Naive B cell (primary cell): ENCODE measurements around the gene FEN1. TPM values are rescaled to one million over a fixed set of nuclear protein-coding genes. Genes with fewer than 3 reads are reported as not detected.

Experiments used
- ATAC-seq, 2 donors: fragments of 150-1000 bp; cut with Tn5 transposase; 2 replicates each; pipeline ENCODE4 v1.10.0; 2021; ENCODE audit warnings: low read depth in 2 of 2, mild to moderate bottlenecking in 2 of 2, moderate library complexity in 2 of 2
- DNase-seq: peaks from one replicate; pipeline ENCODE4 v3.0.0; 2022
- H3K27ac Mint-ChIP-seq, 6 donors: one replicate each; pipeline ENCODE4 v1.8.0; 2020 to 2022; ENCODE audit warnings: mild to moderate bottlenecking in 6 of 6, mixed read lengths in 6 of 6, moderate library complexity in 5 of 6, inconsistent platforms in 2 of 6
- H3K27me3 Mint-ChIP-seq, 3 donors: one replicate each; pipeline ENCODE4 v1.8.0; 2021 to 2022; ENCODE audit warnings: mixed read lengths in 3 of 3, mild to moderate bottlenecking in 1 of 3
- H3K36me3 Mint-ChIP-seq, 2 donors: one replicate each; pipeline ENCODE4 v1.8.0; 2020 to 2022; ENCODE audit warnings: mixed read lengths in 2 of 2, inconsistent platforms in 1 of 2, mild to moderate bottlenecking in 1 of 2
- H3K4me1 Mint-ChIP-seq, 3 donors: one replicate each; pipeline ENCODE4 v1.8.0; 2020 to 2022; ENCODE audit warnings: mixed read lengths in 3 of 3, inconsistent platforms in 1 of 3, mild to moderate bottlenecking in 1 of 3, moderate library complexity in 1 of 3
- H3K4me3 Mint-ChIP-seq, 8 donors: one replicate each; pipeline ENCODE4 v1.8.0; 2020 to 2022; ENCODE audit warnings: mild to moderate bottlenecking in 8 of 8, mixed read lengths in 8 of 8, moderate library complexity in 8 of 8, inconsistent platforms in 2 of 8
- H3K9me3 Mint-ChIP-seq, 7 donors: one replicate each; pipeline ENCODE4 v1.8.0; 2020 to 2022; ENCODE audit warnings: mixed read lengths in 7 of 7, mild to moderate bottlenecking in 5 of 7, inconsistent platforms in 2 of 7, moderate library complexity in 1 of 7
- polyA plus RNA-seq, 6 donors: library from polyadenylated mRNA; unstranded; fragments of 300-500 nt; fragmentation: Illumina TruSeq; gene quantifications; one replicate each; pipeline ENCODE4 v1.2.3, GENCODE V29; 2021; ENCODE audit warnings: low read depth in 6 of 6

Gene FEN1
- polyA plus RNA-seq, 6 donors from 2014 or later: 8.0 to 23.8 (median 15.3) TPM

DNA sequence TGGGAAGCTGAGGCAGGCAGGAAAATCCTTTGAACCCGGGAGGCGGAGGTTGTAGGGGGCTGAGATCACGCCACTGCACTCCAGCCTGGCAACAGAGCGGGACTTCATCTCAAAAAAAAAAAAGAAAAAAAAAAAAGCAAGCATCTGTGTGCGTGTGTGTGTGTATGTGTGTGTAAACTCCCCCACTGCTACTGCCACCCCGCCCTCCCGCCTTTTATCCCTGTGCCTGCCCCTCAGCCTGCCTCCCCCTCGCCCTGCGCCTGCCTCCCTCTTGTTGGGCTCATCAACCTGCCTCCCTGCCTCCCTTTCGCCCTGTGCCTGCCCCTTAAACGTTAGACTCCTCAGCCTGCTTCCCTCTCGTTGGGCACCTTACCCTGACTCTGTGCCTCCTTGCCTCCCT, 18.3 kb upstream of the FEN1 start:
- H3K27me3 Mint-ChIP-seq: peaks cover 0 to 27% (median 14%) of the 10 kb centered on the region in 3 donors
- H3K27ac Mint-ChIP-seq: peak overlapping the region in 1 of 6 donors; percentile 92
- no peak for DNase-seq
- no peak for ATAC-seq
- no peaks in the 10 kb centered on the region for H3K36me3 Mint-ChIP-seq
- peaks cover 11 to 17% (median 11%) of the 10 kb centered on the region in 3 donors for H3K4me1 Mint-ChIP-seq
- H3K9me3 Mint-ChIP-seq: no peaks in the 10 kb centered on the region
- H3K4me3 Mint-ChIP-seq: peak overlapping the region in 1 of 8 donors; percentile 72

DNA sequence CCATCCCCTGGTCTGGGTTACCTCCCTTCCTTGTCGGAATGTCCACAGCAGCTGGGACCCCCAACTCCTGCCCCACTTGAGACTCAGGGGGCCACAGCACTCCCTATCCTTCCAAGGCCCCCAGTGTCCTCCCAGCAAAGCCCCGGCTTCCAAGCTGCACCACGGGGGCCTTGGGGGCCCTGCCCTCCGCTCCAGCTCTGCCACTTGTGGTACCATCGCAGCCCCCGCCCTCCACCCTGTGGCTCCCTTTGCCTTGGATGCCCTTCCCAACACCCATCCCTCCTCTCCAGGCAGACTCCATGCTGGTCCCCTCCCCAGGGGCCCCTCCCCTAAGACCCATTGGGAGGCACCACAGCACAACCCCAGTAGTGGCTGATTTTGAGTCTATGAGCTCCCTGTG, 17.6 kb upstream of the FEN1 start:
- Mint-ChIP-seq H3K4me1 (peaks cover 11 to 17% (median 11%) of the 10 kb centered on the region in 3 donors), H3K27ac (no peak overlapping the region), H3K27me3 (peaks cover 0 to 27% (median 14%) of the 10 kb centered on the region in 3 donors), H3K36me3 (no peaks in the 10 kb centered on the region), H3K4me3 (peak overlapping the region in 1 of 8 donors; percentile 39), H3K9me3 (no peaks in the 10 kb centered on the region)
- DNase-seq: no peak
- ATAC-seq: no peak

DNA sequence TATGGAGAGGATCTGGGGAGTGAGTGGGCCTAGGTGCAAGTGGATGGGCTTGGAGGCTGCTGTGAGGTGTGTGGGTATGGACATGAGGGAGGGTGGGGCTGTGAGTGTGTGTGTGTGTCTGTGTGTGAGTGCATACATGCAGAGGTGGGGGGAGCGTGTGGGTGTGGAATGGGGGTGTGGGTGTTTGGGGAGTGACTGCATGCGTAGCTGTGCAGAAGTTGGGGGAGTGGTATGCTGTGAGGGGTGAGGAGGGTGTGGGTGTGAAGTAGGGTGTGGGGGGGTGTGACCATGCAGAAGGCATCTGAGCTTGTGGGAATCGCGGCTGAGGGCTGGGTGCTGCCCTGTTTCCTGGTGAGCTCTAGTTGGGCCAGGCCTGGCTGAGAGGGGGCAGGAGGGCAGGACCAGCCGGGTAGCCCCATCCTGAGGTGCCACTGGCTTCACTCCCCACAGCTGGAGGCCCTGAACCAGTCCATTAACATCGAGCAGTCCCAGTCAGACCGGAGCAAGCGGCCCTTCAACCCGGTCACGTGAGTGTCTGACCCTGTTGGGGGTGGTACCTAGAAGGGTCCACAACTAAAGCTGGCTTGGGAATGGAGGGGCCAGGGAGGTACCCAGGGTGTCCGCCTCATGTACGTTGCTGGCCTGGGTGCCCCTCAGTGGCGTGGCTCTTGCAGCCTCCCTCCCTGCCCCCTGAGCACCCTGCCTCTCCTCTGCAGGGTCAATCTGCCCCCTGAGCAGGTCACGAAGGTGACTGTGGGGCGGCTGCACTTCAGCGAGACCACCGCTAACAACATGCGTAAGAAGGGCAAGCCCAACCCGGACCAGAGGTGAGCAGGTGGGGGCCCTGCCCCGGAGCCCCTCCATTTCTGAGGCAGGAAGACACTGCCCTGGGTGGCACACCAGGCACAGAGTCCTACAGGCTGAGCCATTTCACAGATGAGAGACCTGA, 16.8 kb upstream of the FEN1 start:
- H3K9me3 Mint-ChIP-seq: no peaks in the 10 kb centered on the region
- DNase-seq (no peak), ATAC-seq (no peak)
- no peaks in the 10 kb centered on the region for H3K36me3 Mint-ChIP-seq
- H3K4me1 Mint-ChIP-seq: peaks cover 11 to 17% (median 11%) of the 10 kb centered on the region in 3 donors
- peak overlapping the region in 5 of 8 donors; percentile 18 to 76 (median 66) for H3K4me3 Mint-ChIP-seq
- H3K27ac Mint-ChIP-seq: peak overlapping the region in 3 of 6 donors; percentile 34 to 81 (median 56)
- peaks cover 0 to 27% (median 14%) of the 10 kb centered on the region in 3 donors for H3K27me3 Mint-ChIP-seq

DNA sequence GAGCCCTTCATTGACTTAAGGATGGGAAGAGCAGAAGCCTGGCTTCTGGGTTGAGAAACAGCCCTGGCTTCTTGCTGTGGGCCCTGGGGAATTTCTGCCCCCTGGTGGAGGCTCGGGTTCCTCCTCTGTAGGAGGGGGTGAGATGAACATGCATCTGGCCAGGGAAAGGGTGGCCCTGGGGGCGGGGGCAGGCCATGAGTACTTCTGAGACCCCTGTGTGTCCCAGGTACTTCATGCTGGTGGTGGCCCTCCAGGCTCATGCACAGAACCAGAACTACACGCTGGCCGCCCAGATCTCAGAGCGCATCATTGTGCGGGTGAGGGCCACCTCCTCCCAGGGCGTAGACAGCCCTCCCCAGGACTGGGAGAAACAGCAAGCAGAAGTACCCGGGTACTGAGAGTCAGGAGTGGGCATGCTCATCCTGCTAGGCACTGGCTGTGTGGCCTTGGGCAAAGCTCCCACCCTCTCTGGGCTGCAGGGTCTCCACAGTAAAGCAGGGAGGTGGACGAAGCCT, 16.1 kb upstream of the FEN1 start:
- peak; percentile 38 for DNase-seq
- Mint-ChIP-seq H3K4me3 (peak overlapping the region; percentile 18 to 82 (median 66)), H3K4me1 (peaks cover 11 to 17% (median 11%) of the 10 kb centered on the region in 3 donors), H3K27me3 (peaks cover 0 to 27% (median 14%) of the 10 kb centered on the region in 3 donors), H3K9me3 (no peaks in the 10 kb centered on the region), H3K27ac (peak overlapping the region in 1 of 6 donors; percentile 34), H3K36me3 (no peaks in the 10 kb centered on the region)
- ATAC-seq: peak; percentile 67 to 71

DNA sequence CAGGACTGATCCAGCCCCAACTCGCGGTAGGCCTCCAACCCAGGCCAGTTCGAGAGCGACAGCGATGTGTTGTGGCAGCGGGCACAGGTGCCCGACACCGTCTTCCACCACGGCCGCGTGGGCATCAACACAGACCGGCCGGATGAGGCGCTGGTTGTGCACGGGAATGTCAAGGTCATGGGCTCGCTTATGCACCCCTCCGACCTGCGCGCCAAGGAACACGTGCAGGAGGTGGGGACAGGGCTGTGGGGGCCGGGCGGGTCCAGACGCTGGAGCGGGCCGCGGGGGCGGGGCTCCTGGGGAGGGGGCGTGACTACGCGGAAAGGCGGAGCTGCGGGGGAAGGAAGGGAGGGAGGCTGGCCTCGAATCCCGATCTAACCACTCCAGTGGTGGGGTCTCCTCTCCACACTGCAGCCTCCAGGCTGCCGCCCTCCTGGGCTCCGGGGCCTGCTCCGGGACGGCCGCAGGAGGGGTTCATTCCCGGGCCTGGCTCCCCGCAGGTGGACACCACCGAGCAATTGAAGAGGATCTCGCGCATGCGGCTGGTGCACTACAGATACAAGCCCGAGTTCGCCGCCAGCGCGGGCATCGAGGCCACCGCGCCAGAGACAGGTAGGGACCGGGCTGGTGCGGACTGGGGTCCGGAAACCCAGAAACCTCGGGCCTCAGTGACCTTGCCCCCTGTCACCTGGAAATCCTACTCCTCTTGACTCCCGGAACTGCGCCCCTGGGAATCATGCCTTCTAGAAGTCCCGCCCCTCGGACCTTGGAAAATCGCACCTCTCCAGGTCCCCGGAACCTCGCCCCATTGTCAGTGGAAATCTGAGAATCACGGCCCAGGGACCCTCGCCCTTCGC, 15.2 kb upstream of the FEN1 start:
- H3K27me3 Mint-ChIP-seq: peaks cover 0 to 27% (median 14%) of the 10 kb centered on the region in 3 donors
- H3K9me3 Mint-ChIP-seq: no peaks in the 10 kb centered on the region
- H3K36me3 Mint-ChIP-seq: no peaks in the 10 kb centered on the region
- DNase-seq: peak; percentile 50
- peak; percentile 69 to 74 for ATAC-seq
- H3K4me3 Mint-ChIP-seq: peak overlapping the region in 7 of 8 donors; percentile 63 to 90 (median 76)
- H3K4me1 Mint-ChIP-seq: peaks cover 11 to 17% (median 11%) of the 10 kb centered on the region in 3 donors
- H3K27ac Mint-ChIP-seq: no peak overlapping the region

DNA sequence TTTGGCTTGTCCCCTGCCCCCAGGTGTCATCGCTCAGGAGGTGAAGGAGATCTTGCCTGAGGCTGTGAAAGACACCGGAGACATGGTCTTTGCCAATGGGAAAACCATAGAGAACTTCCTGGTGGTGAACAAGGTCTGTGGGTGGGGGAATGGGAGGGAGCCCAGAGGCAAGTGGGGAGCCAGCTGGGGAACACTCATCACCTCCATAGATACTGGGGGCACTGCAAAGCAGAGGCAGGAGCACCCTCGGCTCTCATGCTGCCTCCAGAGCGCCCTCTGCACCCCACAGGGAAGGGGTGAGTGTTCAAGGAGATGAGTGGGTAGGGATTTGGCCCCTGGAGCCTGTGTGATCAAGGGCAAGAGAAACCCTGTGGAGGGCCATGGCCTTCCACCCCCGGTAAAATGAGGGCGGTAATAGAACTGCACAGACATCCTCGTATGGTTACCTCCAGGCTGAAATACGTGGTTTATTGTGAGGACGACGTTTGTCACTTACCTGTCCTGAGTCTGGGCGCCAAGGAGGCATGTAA, 14.3 kb upstream of the FEN1 start:
- Mint-ChIP-seq H3K4me3 (peak overlapping the region in 5 of 8 donors; percentile 63 to 90 (median 73)), H3K4me1 (peaks cover 11 to 17% (median 11%) of the 10 kb centered on the region in 3 donors), H3K27ac (no peak overlapping the region), H3K9me3 (no peaks in the 10 kb centered on the region), H3K27me3 (peaks cover 0 to 27% (median 14%) of the 10 kb centered on the region in 3 donors), H3K36me3 (no peaks in the 10 kb centered on the region)
- ATAC-seq: no peak
- no peak for DNase-seq

DNA sequence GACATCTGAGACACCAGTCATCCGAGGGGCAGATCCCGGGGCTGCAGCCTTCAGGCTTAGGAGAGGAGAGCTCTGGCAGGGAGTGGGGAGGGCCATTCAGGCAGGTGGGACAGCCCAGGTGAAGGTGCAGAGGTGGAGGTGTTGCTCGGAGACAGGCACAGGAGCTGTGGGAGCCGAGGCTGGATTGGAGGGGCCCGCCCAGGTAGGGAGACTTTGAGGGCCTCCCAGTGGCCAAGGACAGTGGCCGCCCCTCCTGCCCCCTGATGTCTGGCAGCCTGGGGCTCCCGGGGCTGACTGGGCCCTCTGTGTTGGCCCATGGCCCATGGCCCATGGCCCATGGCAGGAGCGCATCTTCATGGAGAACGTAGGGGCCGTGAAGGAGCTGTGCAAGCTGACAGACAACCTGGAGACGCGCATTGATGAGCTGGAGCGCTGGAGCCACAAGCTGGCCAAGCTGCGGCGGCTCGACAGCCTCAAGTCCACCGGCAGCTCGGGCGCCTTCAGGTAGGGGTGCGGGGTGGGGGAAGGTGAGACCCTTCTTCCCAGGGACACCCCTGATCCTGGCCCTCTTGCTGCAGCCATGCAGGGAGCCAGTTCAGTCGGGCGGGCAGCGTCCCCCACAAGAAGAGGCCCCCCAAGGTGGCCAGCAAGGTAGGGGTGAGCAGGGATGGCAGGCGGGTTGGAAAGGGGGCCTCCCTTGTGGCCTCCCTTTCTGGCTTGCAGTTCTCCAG, 13.6 kb upstream of the FEN1 start:
- DNase-seq (no peak), ATAC-seq (no peak)
- H3K27me3 Mint-ChIP-seq: peaks cover 0 to 27% (median 14%) of the 10 kb centered on the region in 3 donors
- no peaks in the 10 kb centered on the region for H3K36me3 Mint-ChIP-seq
- H3K4me1 Mint-ChIP-seq: peaks cover 11 to 17% (median 11%) of the 10 kb centered on the region in 3 donors
- H3K4me3 Mint-ChIP-seq: peak overlapping the region in 1 of 8 donors; percentile 25
- H3K27ac Mint-ChIP-seq: no peak overlapping the region
- no peaks in the 10 kb centered on the region for H3K9me3 Mint-ChIP-seq

DNA sequence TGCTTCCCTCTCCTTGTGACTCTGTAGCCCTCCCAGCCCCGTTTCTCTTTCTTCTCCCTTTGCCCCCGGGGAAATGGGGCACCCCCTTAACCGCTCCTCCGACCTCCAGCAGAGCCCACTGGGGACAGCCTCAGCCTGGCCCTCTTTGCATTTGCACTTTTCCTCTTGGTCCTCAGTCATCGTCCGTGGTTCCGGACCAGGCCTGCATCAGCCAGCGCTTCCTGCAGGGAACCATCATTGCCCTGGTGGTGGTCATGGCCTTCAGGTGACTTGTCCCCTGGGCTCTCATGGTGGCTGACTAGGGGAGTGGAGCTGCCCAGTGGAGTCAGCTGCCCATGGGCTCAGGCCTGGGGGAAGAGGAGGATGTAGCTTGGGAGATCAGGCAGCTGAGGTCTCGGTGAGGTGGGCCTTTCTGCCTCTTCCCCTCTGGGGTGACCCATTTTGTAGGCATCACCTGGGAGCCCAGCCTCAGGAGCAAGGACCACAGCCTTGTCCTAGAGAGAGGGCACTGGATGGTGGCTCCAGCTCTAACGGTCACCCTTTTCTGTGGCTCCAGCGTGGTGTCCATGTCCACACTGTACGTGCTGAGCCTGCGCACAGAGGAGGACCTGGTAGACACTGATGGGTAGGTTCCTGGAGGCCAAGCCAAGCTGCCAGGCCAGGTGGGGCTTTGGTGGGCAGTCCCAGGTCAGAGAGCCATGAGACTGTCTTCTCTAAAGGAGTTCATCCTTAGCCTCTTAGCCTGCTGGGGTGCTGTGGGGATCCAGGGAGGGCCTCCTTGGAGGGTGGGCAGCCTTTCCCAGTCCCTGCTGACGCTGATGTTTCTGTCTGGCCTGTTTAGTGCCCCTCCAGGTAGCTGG, 12.8 kb upstream of the FEN1 start:
- peak overlapping the region in 2 of 8 donors; percentile 34 to 53 for H3K4me3 Mint-ChIP-seq
- DNase-seq (no peak), ATAC-seq (no peak)
- H3K4me1 Mint-ChIP-seq: peaks cover 10 to 22% (median 19%) of the 10 kb centered on the region in 3 donors
- H3K9me3 Mint-ChIP-seq: no peaks in the 10 kb centered on the region
- peak overlapping the region in 1 of 6 donors; percentile 41 for H3K27ac Mint-ChIP-seq
- no peaks in the 10 kb centered on the region for H3K36me3 Mint-ChIP-seq
- H3K27me3 Mint-ChIP-seq: peaks cover 0 to 23% (median 9%) of the 10 kb centered on the region in 3 donors

DNA sequence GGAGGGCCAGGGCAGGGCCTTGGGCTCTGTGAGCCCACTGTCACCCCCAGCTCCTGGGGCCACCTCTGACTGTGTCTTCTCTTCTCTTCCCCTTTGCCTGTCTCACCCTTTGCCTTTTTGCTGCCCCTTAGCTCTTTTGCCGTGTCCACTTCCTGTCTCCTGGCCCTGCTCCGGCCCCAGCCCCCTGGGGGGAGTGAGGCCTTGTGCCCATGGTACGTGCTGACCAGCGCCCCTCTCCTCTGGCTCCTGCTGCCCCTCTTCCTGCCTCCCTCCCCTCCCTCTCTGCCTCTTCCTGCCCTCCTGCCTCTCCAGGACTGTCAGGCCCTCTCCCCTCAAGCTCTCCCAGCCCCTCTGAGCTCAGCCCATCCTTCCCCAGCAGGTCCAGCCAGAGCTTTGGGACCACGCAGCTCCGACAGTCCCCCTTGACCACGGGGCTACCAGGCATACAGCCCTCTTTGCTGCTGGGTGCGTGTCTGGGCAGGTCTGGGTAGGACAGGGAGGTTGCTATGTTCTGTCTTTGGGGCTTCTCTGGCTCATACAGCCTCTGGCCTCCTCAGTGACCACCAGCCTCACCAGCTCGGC, 12.0 kb upstream of the FEN1 start:
- peaks cover 0 to 15% (median 1%) of the 10 kb centered on the region in 3 donors for H3K27me3 Mint-ChIP-seq
- no peak for ATAC-seq
- H3K4me1 Mint-ChIP-seq: peaks cover 9 to 28% (median 22%) of the 10 kb centered on the region in 3 donors
- no peak for DNase-seq
- H3K27ac Mint-ChIP-seq: peak overlapping the region in 1 of 6 donors; percentile 41
- no peak overlapping the region for H3K4me3 Mint-ChIP-seq
- no peaks in the 10 kb centered on the region for H3K36me3 Mint-ChIP-seq
- no peaks in the 10 kb centered on the region for H3K9me3 Mint-ChIP-seq

DNA sequence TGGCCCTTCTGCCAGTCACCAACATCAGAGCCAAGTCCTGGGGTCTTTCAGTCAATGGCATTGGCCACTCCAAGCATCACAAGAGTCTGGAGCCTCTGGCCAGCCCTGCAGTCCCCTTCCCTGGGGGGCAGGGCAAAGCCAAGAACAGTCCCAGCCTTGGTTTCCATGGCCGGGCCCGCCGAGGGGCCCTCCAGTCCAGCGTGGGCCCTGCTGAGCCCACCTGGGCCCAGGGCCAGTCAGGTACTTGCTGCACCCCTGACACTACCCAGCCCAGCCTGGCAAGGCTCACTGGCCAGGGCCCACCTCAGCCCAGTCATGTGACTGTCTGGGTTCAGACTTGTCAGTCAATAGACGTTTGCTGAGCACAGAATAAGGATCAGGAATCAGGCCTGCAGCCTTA, 11.1 kb upstream of the FEN1 start:
- ATAC-seq (no peak), DNase-seq (no peak)
- no peak overlapping the region for H3K27ac Mint-ChIP-seq
- H3K9me3 Mint-ChIP-seq: no peaks in the 10 kb centered on the region
- H3K4me3 Mint-ChIP-seq: no peak overlapping the region
- no peaks in the 10 kb centered on the region for H3K36me3 Mint-ChIP-seq
- H3K4me1 Mint-ChIP-seq: peaks cover 12 to 33% (median 31%) of the 10 kb centered on the region in 3 donors
- H3K27me3 Mint-ChIP-seq: peaks cover 0 to 8% (median 0%) of the 10 kb centered on the region in 3 donors

DNA sequence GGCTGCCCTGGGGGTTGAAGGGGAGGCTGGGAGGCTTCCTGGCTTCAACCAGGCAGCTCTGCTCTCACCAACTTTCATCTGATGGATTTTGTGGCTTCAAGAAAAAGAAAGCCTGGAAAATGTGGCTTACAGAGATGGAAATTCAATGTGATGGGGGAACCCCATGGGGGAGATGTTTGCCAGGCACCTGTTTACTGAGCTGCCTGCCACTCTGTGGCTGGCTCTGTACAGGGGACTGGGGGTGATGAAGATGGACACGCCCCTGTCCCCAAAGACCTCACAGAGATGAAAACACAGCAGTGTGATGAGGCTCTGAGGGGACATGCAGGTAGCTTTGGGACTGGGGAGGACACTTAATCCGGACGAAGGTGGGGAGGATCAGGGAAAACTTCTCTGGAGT, 10.4 kb upstream of the FEN1 start:
- Mint-ChIP-seq H3K27me3 (peaks cover 0 to 6% (median 0%) of the 10 kb centered on the region in 3 donors), H3K36me3 (no peaks in the 10 kb centered on the region), H3K4me3 (no peak overlapping the region), H3K9me3 (no peaks in the 10 kb centered on the region), H3K4me1 (peaks cover 12 to 34% (median 28%) of the 10 kb centered on the region in 3 donors), H3K27ac (no peak overlapping the region)
- no peak for DNase-seq
- no peak for ATAC-seq
